HepG2 (cell line): Measurements from ENCODE around the gene SDR39U1. TPM values are rescaled to one million over a fixed set of nuclear protein-coding genes. Genes with fewer than 3 reads are reported as not detected.

Experiments
- GMEB1 ChIP-seq: sonication (generic); formaldehyde crosslinking; IDR thresholded peaks from 2 replicates; pipeline ENCODE4 v1.5.1; 2020; ENCODE audit warnings: missing genetic modification reagents, mild to moderate bottlenecking, borderline replicate concordance
- HIVEP1 ChIP-seq: sonication (generic); formaldehyde crosslinking; IDR thresholded peaks from 2 replicates; pipeline ENCODE4 v1.4.0; 2020; ENCODE audit warnings: mild to moderate bottlenecking, missing genetic modification reagents
- MTERF4 ChIP-seq: sonication (generic); formaldehyde crosslinking; IDR thresholded peaks from 2 replicates; pipeline ENCODE4 v1.8.0; 2023; ENCODE audit warnings: mild to moderate bottlenecking, missing genetic modification reagents
- MXD4 ChIP-seq: IDR thresholded peaks from 2 replicates; pipeline ENCODE4 v1.6.1; 2016; ENCODE audit warnings: mild to moderate bottlenecking, missing biosample characterization, missing genetic modification reagents
- NFE2 ChIP-seq: sonication (generic); formaldehyde crosslinking; IDR thresholded peaks from 2 replicates; pipeline ENCODE4 v1.4.0; 2020; ENCODE audit warnings: missing genetic modification reagents
- NFE2L1 ChIP-seq: sonication (generic); formaldehyde crosslinking; IDR thresholded peaks from 2 replicates; pipeline ENCODE4 v1.4.0; 2020; ENCODE audit warnings: missing genetic modification reagents, mild to moderate bottlenecking, borderline replicate concordance
- NFKB2 ChIP-seq: sonication (generic); formaldehyde crosslinking; IDR thresholded peaks from 2 replicates; pipeline ENCODE4 v1.4.0; 2020; ENCODE audit warnings: missing genetic modification reagents, borderline replicate concordance
- PRPF4 ChIP-seq: fragments of 200-400 bp; formaldehyde crosslinking; IDR thresholded peaks from 2 replicates; pipeline ENCODE4 v1.6.1; 2016; ENCODE audit warnings: low read length, low read depth; ENCODE audit not compliant: poor library complexity, severe bottlenecking
- SAP130 ChIP-seq: IDR thresholded peaks from 2 replicates; pipeline ENCODE4 v1.6.1; 2016; ENCODE audit warnings: low read depth
- THRA ChIP-seq: sonication (generic); formaldehyde crosslinking; IDR thresholded peaks from 2 replicates; pipeline ENCODE4 v1.4.0; 2020; ENCODE audit warnings: missing genetic modification reagents, borderline replicate concordance
- ZBTB20 ChIP-seq: sonication (generic); formaldehyde crosslinking; IDR thresholded peaks from 2 replicates; pipeline ENCODE4 v1.8.1; 2023; ENCODE audit warnings: missing genetic modification reagents, low read depth, mild to moderate bottlenecking, borderline replicate concordance
- ZGPAT ChIP-seq: IDR thresholded peaks from 2 replicates; pipeline ENCODE4 v1.6.1; 2016; ENCODE audit warnings: mild to moderate bottlenecking
- ZNF251 ChIP-seq: sonication (generic); formaldehyde crosslinking; IDR thresholded peaks from 2 replicates; pipeline ENCODE4 v1.9.0; 2021; ENCODE audit warnings: mild to moderate bottlenecking, missing genetic modification reagents
- ZNF280B ChIP-seq: sonication (generic); formaldehyde crosslinking; IDR thresholded peaks from 2 replicates; pipeline ENCODE4 v1.5.0; 2020; ENCODE audit warnings: missing genetic modification reagents, mild to moderate bottlenecking, borderline replicate concordance
- ZNF280D ChIP-seq: sonication (generic); formaldehyde crosslinking; IDR thresholded peaks from 2 replicates; pipeline ENCODE4 v1.5.1; 2020; ENCODE audit warnings: mild to moderate bottlenecking, missing genetic modification reagents
- ZNF432 ChIP-seq: sonication (generic); formaldehyde crosslinking; IDR thresholded peaks from 2 replicates; pipeline ENCODE4 v1.5.0; 2020; ENCODE audit warnings: missing genetic modification reagents, mild to moderate bottlenecking, borderline replicate concordance
- ZNF775 ChIP-seq: sonication (generic); formaldehyde crosslinking; IDR thresholded peaks from 2 replicates; pipeline ENCODE4 v1.4.0; 2020; ENCODE audit warnings: missing genetic modification reagents, mild to moderate bottlenecking, moderate library complexity, borderline replicate concordance
- ZNF780A ChIP-seq: sonication (generic); formaldehyde crosslinking; IDR thresholded peaks from 2 replicates; pipeline ENCODE4 v1.8.0; 2022; ENCODE audit warnings: mild to moderate bottlenecking, missing genetic modification reagents, moderate library complexity
- polyA plus RNA-seq, 8 experiments: library from polyadenylated mRNA; depleted of rRNA in 3 of 8; stranded (reverse) in 7 of 8; unstranded in 1 of 8; fragments of >200 nt; fragmentation: Illumina TruSeq in 4 of 8; extraction: Trizol in 4 of 8; gene quantifications; 2 replicates each; pipeline versions ENCODE4 v1.2.1 to v1.2.3, GENCODE V29; 2011 to 2016; ENCODE audit warnings: low read depth in 4 of 8, missing spikeins in 1 of 8, mixed read lengths in 1 of 8; ENCODE audit not compliant: insufficient read depth in 1 of 8
- total RNA-seq, 5 experiments: library from RNA; depleted of rRNA; stranded (reverse); fragments of >200 nt; fragmentation: Illumina TruSeq; extraction: Trizol; gene quantifications; 2 replicates each; pipeline ENCODE4 v1.2.3, GENCODE V29; 2016; ENCODE audit warnings: low read depth in 1 of 5

Gene SDR39U1
- total and polyA plus RNA-seq, 2 of the 13 experiments (the other 11 are each of a cell fraction or from before 2014, with no cell fraction given): 34.4 to 129 TPM

GRCh38 chr14:24481622-24482324, 39.2 kb upstream of the SDR39U1 start (continued):
- TF ChIP-seq MTERF4 (CRISPR knock-in tag) (no peak), SAP130 (peak; percentile 70), MXD4 (CRISPR knock-in tag) (0 out of 2 replicates have a peak, but pooled peaks have one; percentile 30), ZNF251 (CRISPR knock-in tag) (no peak), PRPF4 (no peak), ZNF775 (CRISPR knock-in tag) (no peak), NFE2L1 (CRISPR knock-in tag) (peak; percentile 65; the same call in 1 of the 2 replicates), HIVEP1 (peak; percentile 90), ZNF432 (CRISPR knock-in tag) (no peak), ZNF280B (peak; percentile 98), ZNF280D (peak; percentile 94), ZBTB20 (CRISPR knock-in tag) (peak; percentile 86), NFKB2 (CRISPR knock-in tag) (peak; percentile 82; the same call in 1 of the 2 replicates), THRA (CRISPR knock-in tag) (peak; percentile 89), ZGPAT (CRISPR knock-in tag) (peak; percentile 92), NFE2 (no peak), GMEB1 (peak; percentile 57), ZNF780A (CRISPR knock-in tag) (no peak)
